HG03159 (cell line): ENCODE measurements around the gene EEFSEC.

ENCODE experiments used
- ATAC-seq: cut with Tn5 transposase; IDR thresholded peaks from one replicate; pipeline ENCODE4 v1.9.1; 2021; ENCODE audit warnings: mild to moderate bottlenecking, moderate library complexity; ENCODE audit not compliant: unreplicated experiment

Gene EEFSEC

DNA sequence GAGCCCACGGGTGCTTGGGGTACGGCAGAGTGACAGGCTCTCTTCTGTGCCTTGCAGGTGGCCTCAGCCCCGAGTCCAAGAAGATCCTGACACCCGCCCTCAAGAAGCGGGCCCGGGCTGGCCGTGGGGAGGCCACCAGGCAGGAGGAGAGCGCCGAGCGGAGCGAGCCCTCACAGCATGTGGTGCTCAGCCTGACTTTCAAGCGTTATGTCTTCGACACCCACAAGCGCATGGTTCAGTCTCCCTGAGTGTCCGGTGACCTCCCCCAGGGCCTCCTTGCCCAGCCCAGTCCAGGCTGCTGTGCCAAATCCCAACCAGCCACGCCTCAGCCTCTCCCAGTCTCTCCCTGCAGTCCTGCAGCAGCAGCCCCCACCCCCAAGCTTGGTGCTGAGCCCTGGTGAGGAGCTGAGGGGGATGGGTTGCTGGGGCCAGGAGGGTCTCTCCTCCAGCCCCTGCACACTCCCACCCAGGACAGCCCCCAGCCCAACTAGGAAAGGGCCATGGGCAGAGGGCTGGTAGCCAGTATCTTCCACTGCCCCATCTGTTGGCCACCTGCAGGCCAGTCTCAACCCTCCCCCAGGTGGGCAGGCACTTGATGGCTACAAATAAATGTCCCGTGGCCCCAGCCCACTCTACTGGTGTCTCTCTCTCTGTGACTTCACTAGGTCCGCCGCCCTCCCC, 254.9 kb downstream of the EEFSEC start:
- no peak for ATAC-seq

DNA sequence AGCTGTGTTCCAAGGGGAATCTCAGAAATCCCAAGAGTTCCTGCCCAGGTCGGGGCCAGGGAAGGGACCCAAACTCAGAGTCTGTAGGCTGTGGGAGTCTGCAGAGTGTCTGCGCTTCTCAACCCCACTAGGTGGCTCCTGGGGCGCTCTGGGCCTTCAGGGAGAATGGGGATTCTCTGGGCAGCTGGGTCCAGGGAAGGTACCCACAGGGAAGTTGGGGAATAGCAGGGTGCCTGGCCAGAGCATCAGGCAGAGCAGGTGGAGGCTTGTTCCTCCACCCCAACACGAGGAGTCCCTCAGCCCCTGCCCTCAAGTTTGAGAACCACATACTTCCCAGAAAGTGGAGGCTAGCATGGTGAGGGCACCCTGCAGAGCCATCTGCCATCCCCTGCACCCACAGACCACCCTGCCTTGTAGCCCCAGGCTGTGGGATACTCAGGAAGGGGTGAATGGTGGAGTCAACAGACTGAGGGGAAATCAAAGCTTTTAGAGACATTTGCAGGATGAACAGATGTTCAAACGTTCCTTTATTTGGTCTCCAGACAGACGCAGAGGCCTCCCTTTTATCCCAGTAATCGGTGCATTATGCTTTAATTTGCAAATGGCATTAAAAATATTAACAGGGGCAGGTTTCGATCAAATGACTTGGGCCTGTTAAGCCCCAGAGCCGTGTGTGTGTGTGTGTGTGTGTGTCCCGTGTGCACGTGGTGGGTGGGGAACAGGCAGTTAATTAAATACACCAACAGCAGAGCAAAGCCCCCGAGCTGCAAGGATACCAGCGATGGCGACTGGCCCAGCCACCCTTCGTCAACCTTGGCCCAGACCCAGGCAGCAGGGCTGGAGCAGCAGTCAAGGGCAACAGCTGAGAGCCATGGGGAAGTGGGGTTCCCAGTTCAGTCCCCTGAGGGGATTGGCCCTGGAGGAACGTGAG, 255.7 kb downstream of the EEFSEC start:
- ATAC-seq = no peak

GRCh38 chr3:128409624-128410581, 256.6 kb downstream of the EEFSEC start:
- ATAC-seq = no peak

- ATAC-seq = no peak
Measured at GRCh38 chr3:128410669-128411573, 257.6 kb downstream of the EEFSEC start.

- no peak for ATAC-seq
Measured at GRCh38 chr3:128411574-128412064, 258.3 kb downstream of the EEFSEC start.

GRCh38 chr3:128412180-128413002, 259.1 kb downstream of the EEFSEC start:
- no peak for ATAC-seq

- ATAC-seq = no peak
Measured at GRCh38 chr3:128413003-128413370, 259.7 kb downstream of the EEFSEC start.

GRCh38 chr3:128413413-128414205, 260.3 kb downstream of the EEFSEC start:
- ATAC-seq = no peak

- no peak for ATAC-seq
Measured at GRCh38 chr3:128415200-128415772, 262.0 kb downstream of the EEFSEC start.

DNA sequence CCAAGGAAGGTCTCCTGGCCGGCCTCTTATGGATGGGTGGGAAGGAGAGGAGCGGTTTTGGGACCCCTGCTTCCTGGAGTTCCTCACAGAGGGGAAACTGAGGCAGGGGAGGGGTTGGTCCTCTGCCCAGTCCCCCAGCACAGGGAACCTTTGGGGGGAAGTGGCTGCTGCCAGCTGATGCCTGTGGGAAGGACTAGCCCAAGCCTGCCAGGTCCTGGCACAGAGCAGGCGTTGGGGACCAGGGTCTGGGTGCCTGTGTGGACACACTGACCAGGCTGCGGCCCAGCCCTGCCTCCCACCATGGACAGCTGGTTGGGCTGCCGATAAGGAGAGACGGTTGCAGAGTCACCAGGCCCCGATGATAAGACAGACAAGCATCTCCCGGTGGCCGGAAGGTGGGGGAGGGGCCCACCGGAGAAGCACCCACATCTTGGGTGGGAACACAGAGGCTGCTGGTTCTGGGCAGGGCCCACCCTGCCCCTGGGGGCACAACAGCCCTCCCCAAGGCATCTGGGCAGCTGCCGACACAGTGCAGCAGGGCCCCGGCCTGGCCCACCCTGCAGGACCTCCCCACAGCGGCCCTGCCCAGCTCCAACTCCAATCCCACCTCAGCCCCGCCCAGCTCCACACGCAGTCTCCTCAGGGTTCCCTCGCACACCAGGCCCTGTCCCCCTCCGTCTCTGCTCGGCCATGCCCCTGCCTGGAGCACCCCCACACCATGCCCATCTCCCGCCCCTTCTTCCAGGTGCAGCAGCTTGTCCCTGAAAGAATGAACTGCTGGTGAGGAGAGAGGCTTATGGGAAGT, 262.7 kb downstream of the EEFSEC start:
- no peak for ATAC-seq

- no peak for ATAC-seq
Measured at GRCh38 chr3:128416578-128417211, 263.4 kb downstream of the EEFSEC start.

DNA sequence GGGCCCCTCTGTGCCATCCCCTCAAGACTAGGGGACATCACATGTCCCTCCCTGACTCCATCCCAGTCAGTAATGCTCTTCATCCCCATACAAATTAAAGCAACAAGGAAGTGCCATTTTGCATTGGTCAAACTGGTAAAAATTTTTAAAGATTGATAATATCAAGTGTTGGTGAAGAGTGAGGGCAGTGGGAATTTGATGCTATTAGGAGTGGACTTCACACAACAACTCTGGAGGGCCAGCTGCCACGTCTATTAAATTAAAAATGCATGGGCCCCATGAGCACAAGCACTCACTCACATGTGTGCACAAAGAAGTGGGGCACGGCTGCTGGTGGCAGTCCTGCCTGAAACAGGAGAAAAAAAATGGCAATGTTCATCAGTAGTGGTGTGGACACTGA, 265.6 kb downstream of the EEFSEC start:
- no peak for ATAC-seq

DNA sequence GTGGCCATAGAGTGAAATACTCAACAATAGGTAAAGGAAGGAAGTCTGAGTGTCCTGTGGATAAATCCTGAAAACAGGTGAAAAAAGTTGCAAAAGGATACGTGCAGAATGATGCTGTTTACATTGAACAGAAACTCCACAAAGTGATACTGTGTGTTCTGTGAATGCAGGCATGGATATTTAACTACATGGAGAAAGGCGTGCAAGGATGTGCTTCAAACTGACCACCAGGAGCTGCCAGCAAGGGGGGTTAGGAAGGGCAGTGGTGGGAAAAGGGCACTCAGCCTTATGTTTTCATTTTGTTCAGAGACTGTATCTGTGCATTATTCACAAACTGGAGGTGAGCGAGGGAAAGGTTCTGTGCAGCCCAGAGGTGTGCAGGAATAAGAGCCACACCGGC, 266.0 kb downstream of the EEFSEC start:
- no peak for ATAC-seq

DNA sequence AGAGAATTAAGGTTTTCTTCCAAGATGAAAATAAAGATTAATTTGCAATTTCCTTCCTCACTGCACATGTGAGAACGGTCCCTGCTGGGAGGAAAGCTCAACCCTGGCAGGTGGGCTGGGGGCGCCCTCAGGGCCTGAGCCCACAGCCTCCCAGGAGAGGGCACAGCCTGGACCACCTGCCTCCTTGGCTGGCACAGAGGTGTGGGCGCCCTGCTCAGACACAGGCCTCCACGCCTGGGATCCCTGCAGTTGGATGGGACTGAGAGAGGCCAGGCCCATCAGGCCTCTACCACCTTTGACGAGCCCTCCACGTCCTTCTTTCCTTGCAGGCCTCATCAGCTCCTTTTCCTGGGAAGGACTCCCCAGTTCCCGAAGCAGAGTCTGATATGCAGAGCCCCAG, 267.0 kb downstream of the EEFSEC start:
- ATAC-seq = no peak

GRCh38 chr3:128420720-128421438, 267.6 kb downstream of the EEFSEC start:
- no peak for ATAC-seq

- no peak for ATAC-seq
Measured at GRCh38 chr3:128421439-128421836, 268.2 kb downstream of the EEFSEC start.
